Activated CD4-positive, alpha-beta memory T cell treated with anti-CD3 and anti-CD28 coated beads, Interleukin-2, amount 10 ng/mL, durations not matched to agents 7 days and 5 days (primary cell): ENCODE results near the gene FAM50B. TPM values are rescaled to one million over a fixed set of nuclear protein-coding genes. Genes with fewer than 3 reads are reported as not detected.

Experiments
- CTCF ChIA-PET: fragments of 350-600 bp; sonication (Branson Sonifier 250); formaldehyde crosslinking; loops from one replicate; lab custom pipeline; 2021; ENCODE audit warnings: antibody characterized with exemption, inconsistent platforms; lab: Charles Lee
- POLR2A ChIA-PET: fragments of 350-600 bp; sonication (Branson Sonifier 250); formaldehyde crosslinking; loops from one replicate; lab custom pipeline; 2021; ENCODE audit warnings: antibody characterized with exemption; lab: Charles Lee
- DNase-seq: peaks from one replicate; pipeline ENCODE4 v3.0.0-alpha.2; 2020
- H3K27ac Mint-ChIP-seq: one replicate; pipeline ENCODE4 v1.8.0; 2021; ENCODE audit warnings: mild to moderate bottlenecking, mixed read lengths
- H3K27me3 Mint-ChIP-seq: one replicate; pipeline ENCODE4 v1.8.0; 2021; ENCODE audit warnings: mixed read lengths
- H3K36me3 Mint-ChIP-seq: one replicate; pipeline ENCODE4 v1.8.0; 2021; ENCODE audit warnings: low read depth, mixed read lengths
- H3K4me1 Mint-ChIP-seq: one replicate; pipeline ENCODE4 v1.8.0; 2021; ENCODE audit warnings: mixed read lengths
- H3K4me3 Mint-ChIP-seq: one replicate; pipeline ENCODE4 v1.8.0; 2021; ENCODE audit warnings: mild to moderate bottlenecking, mixed read lengths
- H3K9me3 Mint-ChIP-seq: one replicate; pipeline ENCODE4 v1.8.0; 2021; ENCODE audit warnings: mixed read lengths
- total RNA-seq, 2 experiments: library from RNA; stranded (reverse); gene quantifications; one replicate each; pipeline ENCODE4 v1.2.3, GENCODE V29; 2021

Gene FAM50B
- total RNA-seq, 2 experiments from 2014 or later, result 14.4 to 14.7 TPM

DNA sequence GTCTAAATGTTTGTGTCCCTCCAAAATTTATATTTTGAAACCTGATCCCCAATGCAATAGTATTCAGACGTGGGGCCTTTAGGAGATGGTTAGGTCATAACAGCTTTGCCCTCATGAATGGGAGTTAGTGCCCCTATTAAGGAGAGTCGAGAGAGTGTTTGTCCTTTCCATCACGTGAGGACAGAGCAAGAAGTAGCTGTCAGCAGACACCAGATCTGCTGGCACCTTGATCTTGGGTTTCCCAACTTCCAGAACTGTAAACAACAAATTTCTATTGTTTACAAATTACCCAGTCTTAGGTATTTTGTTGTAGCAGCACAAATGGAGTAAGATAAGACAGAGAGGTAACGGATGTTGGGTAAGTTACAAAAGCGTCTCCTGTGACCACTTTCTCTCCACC is 46.6 kb downstream of the FAM50B start:
- ChIA-PET CTCF (interaction anchor here (1.6 to 2.1 kb wide), 2 partner anchors 47 to 82 kb away, joined by 3 to 5 read pairs; partner anchors contain the start of gene FAM50B), POLR2A (interaction anchor here (1.5 kb wide), 1 partner anchor 13 kb away, joined by 3 read pairs; no protein-coding TSS in a partner anchor)
- no peak overlapping the region for H3K4me3 Mint-ChIP-seq
- H3K9me3 Mint-ChIP-seq, result no peaks in the 10 kb centered on the region
- DNase-seq, result no peak
- no peaks in the 10 kb centered on the region for H3K36me3 Mint-ChIP-seq
- no peaks in the 10 kb centered on the region for H3K4me1 Mint-ChIP-seq
- H3K27ac Mint-ChIP-seq, result no peak overlapping the region
- peaks cover 8% of the 10 kb centered on the region for H3K27me3 Mint-ChIP-seq

DNA sequence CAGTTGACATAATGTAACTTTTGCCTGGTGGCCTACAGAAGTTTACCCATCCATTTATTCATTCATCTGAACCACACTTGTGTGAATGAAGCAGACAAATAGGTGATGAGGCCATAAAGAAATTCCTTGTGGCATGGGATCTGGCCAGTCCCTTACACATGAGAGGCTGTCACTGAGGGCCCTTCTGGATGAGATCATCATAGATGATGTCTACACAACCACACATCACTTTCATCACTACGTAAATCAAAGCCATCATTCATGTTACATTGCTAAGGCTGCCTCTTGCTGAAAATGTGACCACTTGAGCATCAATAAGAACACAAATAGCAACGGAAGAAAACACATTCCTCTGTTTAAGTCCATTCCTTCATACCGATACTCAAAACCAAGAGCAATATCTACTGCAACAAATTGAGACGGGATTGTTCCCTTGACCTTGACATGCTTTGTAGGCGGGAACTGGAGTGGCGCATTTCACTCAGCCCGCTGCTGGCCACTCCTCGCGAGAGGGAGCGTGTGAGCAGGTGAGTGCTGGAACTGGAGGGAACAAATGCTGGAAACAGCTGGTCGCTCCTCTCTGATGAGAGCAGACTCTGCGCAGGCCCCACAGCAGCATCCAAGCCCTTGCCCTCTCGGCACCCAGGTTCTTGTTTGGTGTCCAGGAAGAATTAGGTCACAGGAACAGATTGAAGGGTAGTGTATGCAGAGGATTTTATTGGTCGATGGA is 49.3 kb downstream of the FAM50B start:
- Mint-ChIP-seq H3K4me3 (no peak overlapping the region), H3K9me3 (no peaks in the 10 kb centered on the region), H3K4me1 (peaks cover 1% of the 10 kb centered on the region), H3K27ac (no peak overlapping the region), H3K36me3 (no peaks in the 10 kb centered on the region), H3K27me3 (peaks cover 8% of the 10 kb centered on the region)
- no peak for DNase-seq
- POLR2A ChIA-PET, result no interaction called here
- CTCF ChIA-PET, result no interaction called here

DNA sequence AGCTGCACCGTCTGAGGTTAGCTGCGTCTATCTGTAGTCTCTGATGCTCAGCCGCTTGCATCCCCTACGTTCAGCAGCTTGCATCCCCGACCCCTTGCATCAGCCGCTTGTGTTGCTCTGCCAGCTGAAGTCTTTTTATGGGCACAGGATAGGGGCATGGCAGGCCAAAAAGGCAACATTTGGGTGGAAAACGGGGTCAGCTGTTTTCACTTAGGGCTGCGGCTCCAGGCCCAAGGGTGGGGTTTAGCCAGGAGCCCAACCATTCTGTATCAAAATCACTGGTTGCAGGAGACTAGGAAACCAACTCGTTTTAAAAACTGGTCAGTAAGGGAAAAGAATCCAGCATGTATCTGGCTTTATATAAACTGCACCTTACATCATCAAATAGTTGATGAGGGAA is 49.9 kb downstream of the FAM50B start:
- Mint-ChIP-seq H3K27me3 (peaks cover 11% of the 10 kb centered on the region), H3K36me3 (no peaks in the 10 kb centered on the region), H3K9me3 (no peaks in the 10 kb centered on the region), H3K4me1 (peaks cover 1% of the 10 kb centered on the region), H3K27ac (no peak overlapping the region), H3K4me3 (no peak overlapping the region)
- POLR2A ChIA-PET, result no interaction called here
- DNase-seq, result no peak
- CTCF ChIA-PET, result no interaction called here

DNA sequence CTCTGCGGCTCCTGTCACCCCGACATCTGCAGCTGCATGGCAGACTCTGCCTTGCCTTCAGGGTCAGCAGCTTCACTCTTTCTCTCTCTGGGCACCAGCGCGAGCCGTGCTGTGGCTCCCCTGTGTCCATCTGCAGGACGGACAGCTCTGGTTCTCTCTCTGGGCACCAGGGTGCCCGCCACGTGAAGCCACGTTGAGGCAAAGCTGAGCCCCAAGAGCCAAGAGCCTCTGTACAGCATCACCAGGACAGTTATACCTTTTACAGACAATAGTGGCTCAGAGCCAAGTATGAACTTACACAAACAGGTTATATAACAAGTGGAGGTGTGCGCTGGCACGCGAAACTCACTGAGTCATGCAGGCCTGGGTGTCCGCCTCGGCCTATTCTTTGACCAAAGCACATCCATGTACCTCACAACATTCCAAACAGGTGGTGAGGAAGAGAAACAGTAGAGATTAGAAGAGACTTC is 50.8 kb downstream of the FAM50B start:
- DNase-seq, result no peak
- Mint-ChIP-seq H3K9me3 (no peaks in the 10 kb centered on the region), H3K4me1 (peaks cover 1% of the 10 kb centered on the region), H3K36me3 (no peaks in the 10 kb centered on the region), H3K4me3 (no peak overlapping the region), H3K27ac (no peak overlapping the region), H3K27me3 (peaks cover 13% of the 10 kb centered on the region)
- ChIA-PET CTCF (no interaction called here), POLR2A (no interaction called here)

Other genes with a start within 250 kb of the FAM50B start
- 1 to 10 TPM; 1.1 to 1.4 TPM for gene PXDC1, start 97.7 kb upstream of the FAM50B start, total RNA-seq
- not detected for gene FAM217A, start 229.8 kb downstream of the FAM50B start, total RNA-seq